B cell (primary cell): ENCODE measurements around the gene ACTBL2. TPM values are rescaled to one million over a fixed set of nuclear protein-coding genes. Genes with fewer than 3 reads are reported as not detected.

Experiments
- ATAC-seq: fragments of 200-7000 bp; cut with Tn5 transposase; one replicate; pipeline ENCODE4 v1.10.0; 2021; ENCODE audit warnings: low read depth, mild to moderate bottlenecking, moderate number of reproducible peaks, moderate library complexity
- CTCF ChIA-PET: fragments of 350-600 bp; sonication (Branson Sonifier 250); formaldehyde crosslinking; loops from one replicate; lab custom pipeline; 2021; ENCODE audit warnings: antibody characterized with exemption, inconsistent platforms; lab: Charles Lee
- POLR2A ChIA-PET: fragments of 350-600 bp; sonication (Branson Sonifier 250); formaldehyde crosslinking; loops from one replicate; lab custom pipeline; 2021; ENCODE audit warnings: antibody characterized with exemption; lab: Charles Lee
- DNase-seq: peaks from one replicate; pipeline ENCODE4 v3.0.0; 2013
- H2AFZ ChIP-seq: 2 replicates; pipeline ENCODE4 v1.6.1; 2012; ENCODE audit warnings: mild to moderate bottlenecking, low read depth, low read length; ENCODE audit not compliant: insufficient read depth, poor library complexity, severe bottlenecking
- H3K27ac ChIP-seq, 2 donors: 1 replicate in 1 of 2; 2 replicates in 1 of 2; pipeline ENCODE4 v1.5.1; 2012 to 2013; ENCODE audit warnings: low read length in 2 of 2, mild to moderate bottlenecking in 2 of 2, moderate library complexity in 1 of 2
- H3K27me3 ChIP-seq, 4 experiments: fragments of 200-600 bp in 1 of 4; sonication (generic) in 1 of 4; replicated peaks in 1 of 4; 1 replicate in 2 of 4; 2 replicates in 2 of 4; pipeline versions ENCODE4 v1.6.1 to v1.7.0; 2013 to 2016; ENCODE audit warnings: low read length in 3 of 4, mild to moderate bottlenecking in 2 of 4, mixed read lengths in 1 of 4, moderate library complexity in 1 of 4; ENCODE audit not compliant: insufficient read depth in 4 of 4, control insufficient read depth in 3 of 4; ENCODE audit errors: control extremely low read depth in 1 of 4
- H3K36me3 ChIP-seq, 2 experiments: replicated peaks in 1 of 2; 1 replicate in 1 of 2; 2 replicates in 1 of 2; pipeline versions ENCODE4 v1.6.1 to v1.7.1; 2013; ENCODE audit warnings: low read length in 1 of 2; ENCODE audit not compliant: insufficient read depth in 2 of 2, control insufficient read depth in 1 of 2; ENCODE audit errors: control extremely low read depth in 1 of 2, extremely low read depth in 1 of 2
- H3K4me1 ChIP-seq, 2 donors: fragments of 200-600 bp in 1 of 2; sonication (generic) in 1 of 2; 1 replicate in 1 of 2; 2 replicates in 1 of 2; pipeline versions ENCODE4 v1.5.1 to v1.6.1; 2013 to 2017; ENCODE audit warnings: low read length in 2 of 2; ENCODE audit not compliant: control insufficient read depth in 2 of 2, insufficient read depth in 2 of 2
- H3K4me2 ChIP-seq: replicated peaks from 2 replicates; pipeline ENCODE3; 2012; ENCODE audit warnings: mild to moderate bottlenecking, low read depth, low read length; ENCODE audit not compliant: poor library complexity, severe bottlenecking
- H3K4me3 ChIP-seq, 5 experiments: fragments of 200-600 bp in 1 of 5; sonication (generic) in 1 of 5; 1 replicate in 3 of 5; 2 replicates in 2 of 5; pipeline versions ENCODE4 v1.5.1 to v1.7.0; 2011 to 2016; ENCODE audit warnings: low read length in 4 of 5, mild to moderate bottlenecking in 4 of 5, low read depth in 2 of 5, control low read depth in 1 of 5, moderate library complexity in 1 of 5; ENCODE audit not compliant: insufficient read depth in 1 of 5; ENCODE audit errors: control extremely low read depth in 1 of 5, extremely low read depth in 1 of 5
- H3K79me2 ChIP-seq: fragments of 200-600 bp; sonication (generic); one replicate; pipeline ENCODE4 v1.6.0; 2016; ENCODE audit warnings: low read length; ENCODE audit not compliant: control insufficient read depth, insufficient read depth
- H3K9ac ChIP-seq: fragments of 200-600 bp; sonication (generic); 2 replicates; pipeline ENCODE4 v1.6.1; 2017; ENCODE audit warnings: mild to moderate bottlenecking, low read length, moderate library complexity
- H3K9me3 ChIP-seq, 3 donors: one replicate each; pipeline versions ENCODE4 v1.6.1 to v1.7.1; 2013; ENCODE audit warnings: low read length in 2 of 3; ENCODE audit not compliant: control insufficient read depth in 2 of 3, insufficient read depth in 1 of 3; ENCODE audit errors: control extremely low read depth in 1 of 3
- H4K20me1 ChIP-seq: 2 replicates; pipeline ENCODE4 v1.6.0; 2012; ENCODE audit warnings: mild to moderate bottlenecking, low read length; ENCODE audit not compliant: insufficient read depth, control insufficient read depth, poor library complexity, severe bottlenecking
- H3K27ac Mint-ChIP-seq: one replicate; pipeline ENCODE4 v1.8.0; 2021; ENCODE audit warnings: mixed read lengths
- H3K27me3 Mint-ChIP-seq: one replicate; pipeline ENCODE4 v1.8.0; 2021; ENCODE audit warnings: mixed read lengths
- H3K4me1 Mint-ChIP-seq: one replicate; pipeline ENCODE4 v1.8.0; 2021; ENCODE audit warnings: mixed read lengths
- H3K4me3 Mint-ChIP-seq: one replicate; pipeline ENCODE4 v1.8.0; 2021; ENCODE audit warnings: mixed read lengths
- H3K9me3 Mint-ChIP-seq: one replicate; pipeline ENCODE4 v1.8.0; 2022; ENCODE audit warnings: mixed read lengths; ENCODE audit not compliant: insufficient read depth
- CTCF ChIP-seq: fragments of 200-600 bp; IDR thresholded peaks from one replicate; pipeline ENCODE4 v1.8.0; 2022; ENCODE audit warnings: antibody characterized with exemption, mild to moderate bottlenecking
- EZH2 ChIP-seq: IDR thresholded peaks from 2 replicates; pipeline ENCODE4 v1.6.1; 2012; ENCODE audit warnings: borderline replicate concordance, low read depth, mild to moderate bottlenecking, moderate library complexity, low read length; ENCODE audit not compliant: insufficient read depth, poor library complexity, severe bottlenecking
- WGBS: methylation state at CpG from one replicate; pipeline ENCODE4 v1.1.5; 2013; ENCODE audit warnings: missing lambda C conversion rate; ENCODE audit not compliant: insufficient coverage; 5-methylcytosine and 5-hydroxymethylcytosine counted together
- intact Hi-C: fragments of 100-400 bp; cut with micrococcal nuclease; formaldehyde crosslinking; loops from one replicate; pipeline ENCODE4 v1.10.0; 2022
- polyA plus RNA-seq: library from polyadenylated mRNA; depleted of rRNA; stranded (reverse); fragments of >200 nt; gene quantifications from 2 replicates; pipeline ENCODE4 v1.2.3, GENCODE V29; 2012
- total RNA-seq, 2 donors: library from RNA; stranded (reverse); fragments of 120-200 nt in 1 of 2; gene quantifications; 1 replicate in 1 of 2; 2 replicates in 1 of 2; pipeline versions ENCODE4 v1.2.3 to v1.2.4, GENCODE V29; 2013 to 2022

ACTBL2 gene
- total and polyA plus RNA-seq, 2 donors (not counting 1 experiment from before 2014, with no cell fraction given), result not detected

GRCh38 chr5:57437976-57438805 lies 44.4 kb downstream of the ACTBL2 start:
- H4K20me1 ChIP-seq, result no peaks in the 10 kb centered on the region
- ChIA-PET CTCF (no interaction called here), POLR2A (no interaction called here)
- ATAC-seq (no peak), DNase-seq (no peak)
- no peak overlapping the region for H3K27ac Mint-ChIP-seq
- H3K9me3 ChIP-seq, result no peaks in the 10 kb centered on the region
- H3K27ac ChIP-seq, result no peak overlapping the region
- H2AFZ ChIP-seq, result peak overlapping the region; percentile 19
- no peak overlapping the region for H3K4me3 ChIP-seq
- TF ChIP-seq EZH2 (no peak), CTCF (no peak)
- H3K9ac ChIP-seq, result no peak overlapping the region
- no peaks in the 10 kb centered on the region for H3K9me3 Mint-ChIP-seq
- no peaks in the 10 kb centered on the region for H3K27me3 ChIP-seq
- H3K36me3 ChIP-seq, result no peaks in the 10 kb centered on the region
- H3K4me2 ChIP-seq, result no peak overlapping the region
- peaks cover 7% of the 10 kb centered on the region for H3K27me3 Mint-ChIP-seq
- H3K4me1 ChIP-seq, result peaks cover 4 to 12% of the 10 kb centered on the region in 2 donors
- no peaks in the 10 kb centered on the region for H3K79me2 ChIP-seq
- H3K4me1 Mint-ChIP-seq, result peaks cover 9% of the 10 kb centered on the region
- no CpG with 5 or more reads among the region's 8 CpGs for WGBS
- no peak overlapping the region for H3K4me3 Mint-ChIP-seq
- intact Hi-C loops, result no loop called here

GRCh38 chr5:57436586-57436985 lies 46.0 kb downstream of the ACTBL2 start:
- Histone ChIP-seq H3K27ac (no peak overlapping the region), H4K20me1 (no peaks in the 10 kb centered on the region), H3K4me1 (peaks cover 0 to 9% of the 10 kb centered on the region in 2 donors), H3K9ac (no peak overlapping the region), H3K9me3 (no peaks in the 10 kb centered on the region), H2AFZ (no peak overlapping the region), H3K79me2 (no peaks in the 10 kb centered on the region), H3K4me3 (no peak overlapping the region), H3K4me2 (no peak overlapping the region), H3K36me3 (no peaks in the 10 kb centered on the region), H3K27me3 (no peaks in the 10 kb centered on the region)
- no peak for DNase-seq
- peaks cover 4% of the 10 kb centered on the region for H3K27me3 Mint-ChIP-seq
- ChIA-PET CTCF (no interaction called here), POLR2A (no interaction called here)
- WGBS, result no CpG with 5 or more reads among the region's 1 CpG
- no peak for TF ChIP-seq EZH2
- no peak for TF ChIP-seq CTCF
- H3K4me1 Mint-ChIP-seq, result no peaks in the 10 kb centered on the region
- H3K27ac Mint-ChIP-seq, result no peak overlapping the region
- intact Hi-C loops, result no loop called here
- ATAC-seq, result no peak
- no peaks in the 10 kb centered on the region for H3K9me3 Mint-ChIP-seq
- no peak overlapping the region for H3K4me3 Mint-ChIP-seq
